NCI-H2107 treated with DMSO at 0.1 percent for 48 hours (cell line): ENCODE results near the gene SPATC1L.
"Not testable (repeated sequence)": the region's sequence is repeated elsewhere in the genome, so short reads cannot be mapped to it uniquely, and the experiment has no call there.

Source experiments
- DNase-seq: peaks from one replicate; lab custom pipeline; 2025; ENCODE audit not compliant: unreplicated experiment; lab: John Stamatoyannopoulos, UW

Gene SPATC1L

GRCh38 chr21:46151989-46152926 lies 32.0 kb downstream of the SPATC1L start:
- no peak for DNase-seq

- DNase-seq = no peak
Observed at GRCh38 chr21:46151261-46151988, 32.8 kb downstream of the SPATC1L start.

DNA sequence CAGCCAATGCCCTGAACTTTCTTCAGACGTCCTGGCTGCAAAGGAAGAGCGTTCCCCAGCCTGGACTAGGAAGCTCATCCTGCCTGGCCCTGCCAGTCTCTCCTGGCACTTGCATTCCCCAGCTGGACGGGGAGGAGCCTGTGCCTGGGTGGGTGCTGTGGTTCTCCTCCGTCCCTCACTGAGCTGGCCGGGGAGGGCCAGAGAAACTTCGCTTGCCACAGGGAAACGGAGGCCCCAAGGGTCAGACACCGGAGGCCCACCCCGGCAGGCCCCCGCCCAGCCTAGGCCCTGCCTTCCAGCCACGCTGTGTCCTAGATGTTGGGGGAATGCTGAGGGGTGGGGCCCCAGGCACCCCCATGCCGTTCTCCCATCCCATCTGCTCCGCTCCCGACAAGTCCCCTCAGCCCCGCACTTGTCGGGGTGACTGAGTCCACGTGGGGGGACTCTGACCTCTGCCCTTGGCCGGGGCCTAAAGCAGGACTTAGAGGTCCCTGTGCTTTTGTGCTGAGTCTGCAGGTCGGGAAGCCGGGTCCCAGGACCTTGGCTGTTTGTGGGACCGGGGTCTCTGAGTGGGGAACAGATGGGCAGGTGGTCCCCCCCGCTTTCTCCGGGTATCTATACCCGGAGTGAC lies 33.7 kb downstream of the SPATC1L start:
- DNase-seq = no peak

GRCh38 chr21:46150073-46150472 lies 34.2 kb downstream of the SPATC1L start:
- no peak for DNase-seq

- no peak for DNase-seq
Observed at GRCh38 chr21:46149205-46149901, 34.9 kb downstream of the SPATC1L start.

GRCh38 chr21:46148106-46148505 lies 36.2 kb downstream of the SPATC1L start:
- DNase-seq = no peak

GRCh38 chr21:46147429-46147828 lies 36.8 kb downstream of the SPATC1L start:
- DNase-seq = peak; percentile 26

DNA sequence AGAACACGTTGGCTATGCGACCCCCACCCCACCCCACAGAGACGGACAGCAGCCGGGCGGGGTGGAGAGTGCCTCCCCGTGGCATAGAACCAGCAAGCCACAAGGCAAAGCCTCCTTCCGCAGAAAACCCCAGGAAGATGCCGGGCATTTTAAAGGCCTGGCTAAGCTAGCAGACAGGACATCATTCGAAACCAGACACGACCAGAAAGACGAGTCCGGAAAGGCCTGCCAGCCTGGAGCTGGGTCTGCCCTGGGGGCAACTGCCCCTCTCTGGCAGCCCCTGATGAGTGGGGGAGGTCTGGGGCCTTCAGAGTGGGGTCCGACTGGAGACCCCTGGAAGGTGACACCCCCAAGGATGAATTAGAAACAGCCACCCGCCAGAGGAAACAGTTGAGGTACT lies 37.4 kb downstream of the SPATC1L start:
- DNase-seq = no peak

GRCh38 chr21:46145840-46146691 lies 38.2 kb downstream of the SPATC1L start:
- no peak for DNase-seq

GRCh38 chr21:46145159-46145839 lies 39.0 kb downstream of the SPATC1L start:
- DNase-seq = no peak

- DNase-seq = no peak
Observed at GRCh38 chr21:46144464-46145070, 39.7 kb downstream of the SPATC1L start.

DNA sequence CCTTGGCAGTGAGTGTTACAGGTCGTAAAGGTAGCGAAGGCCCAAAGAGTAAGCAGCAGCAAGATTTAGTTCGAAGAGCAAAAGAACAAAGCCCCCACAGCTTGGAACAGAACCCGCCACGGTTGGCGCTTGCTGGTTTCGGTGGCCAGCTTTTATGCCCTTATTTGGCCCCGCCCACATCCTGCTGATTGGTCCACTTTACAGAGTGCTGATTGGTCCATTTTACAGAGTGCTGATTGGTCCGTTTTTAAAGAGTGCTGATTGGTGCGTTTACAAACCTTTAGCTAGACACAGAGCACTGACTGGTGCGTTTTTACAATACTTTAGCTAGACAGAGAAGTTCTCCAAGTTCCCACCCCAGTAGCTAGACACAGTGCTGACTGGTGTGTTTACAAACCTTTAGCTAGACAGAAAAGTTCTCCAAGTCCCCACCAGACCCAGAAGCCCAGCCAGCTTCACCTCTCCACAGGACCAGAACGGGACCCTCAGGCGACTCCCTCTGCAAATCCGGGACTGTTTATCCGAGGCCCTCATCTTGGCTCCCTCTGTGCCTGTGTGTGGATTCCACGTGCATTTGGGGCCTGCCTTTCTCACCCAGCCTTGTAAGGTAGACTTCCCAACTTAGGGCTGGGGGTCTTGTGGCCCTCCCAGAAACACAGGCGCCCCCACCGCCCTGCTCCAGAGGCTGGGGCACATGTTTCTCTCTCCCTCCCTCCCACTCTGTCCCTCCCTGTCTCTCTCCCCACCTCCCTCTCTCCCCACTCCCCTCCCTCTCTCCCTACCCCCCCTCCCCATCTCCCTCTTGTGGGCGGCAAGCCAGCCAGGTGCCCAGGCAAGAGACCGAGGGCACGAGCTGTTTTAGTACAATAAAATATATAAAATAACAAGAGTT lies 41.4 kb downstream of the SPATC1L start:
- DNase-seq = no peak

GRCh38 chr21:46141767-46142581 lies 42.3 kb downstream of the SPATC1L start:
- no peak for DNase-seq

GRCh38 chr21:46140352-46141003 lies 43.8 kb downstream of the SPATC1L start:
- not testable (repeated sequence) for DNase-seq

GRCh38 chr21:46139686-46140085 lies 44.6 kb downstream of the SPATC1L start:
- DNase-seq = no peak

DNA sequence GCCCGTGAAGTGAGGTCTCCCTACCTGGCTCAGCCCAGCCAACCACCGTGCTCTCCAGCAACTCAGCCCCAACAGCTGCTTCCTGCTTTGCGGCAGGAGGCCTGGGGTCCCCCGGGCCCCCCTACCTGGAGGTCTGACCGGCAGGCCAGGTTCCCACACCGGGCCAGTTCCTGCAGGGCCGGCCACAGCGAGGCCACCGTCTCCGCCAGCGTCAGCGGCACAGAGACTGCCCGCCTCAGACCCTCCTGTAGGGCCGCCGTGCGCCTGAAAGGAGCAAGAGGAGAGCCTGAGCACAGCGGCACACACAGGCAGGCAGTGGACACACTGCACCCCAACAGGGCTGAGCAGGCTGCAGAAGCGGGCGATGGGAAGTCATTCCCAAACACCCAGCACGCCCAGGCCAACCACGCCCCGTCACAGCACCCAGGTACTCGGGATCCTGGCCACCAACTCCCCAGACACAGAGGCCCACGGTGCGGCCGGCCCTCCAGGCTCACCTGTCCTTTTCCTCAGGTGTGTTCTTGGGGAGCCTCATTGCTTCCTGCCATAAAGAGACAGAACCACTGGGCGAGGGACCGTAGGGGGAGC lies 45.8 kb downstream of the SPATC1L start:
- DNase-seq = no peak
